Lung (tissue), 12 donors: Measurements from ENCODE around the gene CMBL. TPM values are rescaled to one million over a fixed set of nuclear protein-coding genes. Genes with fewer than 3 reads are reported as not detected.

Experiments
- ATAC-seq: fragments of 200-7000 bp; cut with Tn5 transposase; one replicate; pipeline ENCODE4 v1.9.1; 2020; ENCODE audit warnings: moderate number of reproducible peaks; ENCODE audit not compliant: insufficient read depth, low FRiP score
- DNase-seq, 3 donors: peaks; one replicate each; pipeline ENCODE4 v3.0.0-alpha.2; 2013 to 2017
- H3K27ac ChIP-seq, 2 donors: one replicate each; pipeline ENCODE4 v1.5.1; 2013; ENCODE audit warnings: mild to moderate bottlenecking in 2 of 2, moderate library complexity in 2 of 2, control low read depth in 1 of 2, inconsistent platforms in 1 of 2, low read depth in 1 of 2, low read length in 1 of 2
- H3K27me3 ChIP-seq, 3 donors: one replicate each; pipeline ENCODE4 v1.5.1; 2013; ENCODE audit warnings: low read length in 2 of 3; ENCODE audit not compliant: control insufficient read depth in 3 of 3, insufficient read depth in 3 of 3
- H3K36me3 ChIP-seq, 4 donors: one replicate each; pipeline ENCODE4 v1.5.1; 2013; ENCODE audit warnings: low read length in 4 of 4, mild to moderate bottlenecking in 1 of 4, moderate library complexity in 1 of 4; ENCODE audit not compliant: control insufficient read depth in 4 of 4, insufficient read depth in 4 of 4
- H3K4me1 ChIP-seq, 5 donors: one replicate each; pipeline ENCODE4 v1.5.1; 2013; ENCODE audit warnings: low read length in 5 of 5, mild to moderate bottlenecking in 2 of 5, moderate library complexity in 1 of 5; ENCODE audit not compliant: control insufficient read depth in 5 of 5, insufficient read depth in 5 of 5
- H3K4me3 ChIP-seq: one replicate; pipeline ENCODE4 v1.5.1; 2013; ENCODE audit warnings: mild to moderate bottlenecking, control low read depth, moderate library complexity
- H3K9ac ChIP-seq, 2 donors: one replicate each; pipeline ENCODE4 v1.5.1; 2013; ENCODE audit warnings: low read length in 2 of 2, control low read depth in 1 of 2; ENCODE audit not compliant: insufficient read depth in 1 of 2
- H3K9me3 ChIP-seq, 4 donors: one replicate each; pipeline ENCODE4 v1.5.1; 2013; ENCODE audit warnings: low read length in 3 of 4, mild to moderate bottlenecking in 1 of 4, moderate library complexity in 1 of 4; ENCODE audit not compliant: control insufficient read depth in 4 of 4, insufficient read depth in 3 of 4
- CTCF ChIP-seq: IDR thresholded peaks from 2 replicates; pipeline ENCODE4 v1.5.1; 2012; ENCODE audit warnings: mild to moderate bottlenecking; ENCODE audit errors: control extremely low read depth, extremely low read depth
- WGBS, 2 donors: extraction: QIAGEN DNeasy Blood & Tissue Kit; methylation state at CpG; one replicate each; pipeline ENCODE4 v1.1.7; 2013; 5-methylcytosine and 5-hydroxymethylcytosine counted together
- polyA plus RNA-seq, 2 donors: library from polyadenylated mRNA; stranded (reverse); fragments of 200-250 nt; gene quantifications; one replicate each; pipeline ENCODE4 v1.2.1, GENCODE V29; 2013
- total RNA-seq, 2 donors: library from RNA; depleted of rRNA in 1 of 2; stranded (reverse); fragments of >200 nt in 1 of 2; gene quantifications; one replicate each; pipeline ENCODE4 v1.2.1, GENCODE V29; 2014 to 2021
- donor health status: control.
- donor health status: control.
- donor health status: Bipolar disorder and iron deficiency.
- donor health status: healthy.
- donor health status: DM: yes; HTN: yes; CAD: no.

The CMBL gene
- total and polyA plus RNA-seq, 4 donors, result 8.1 to 15.9 (median 12.9) TPM

DNA sequence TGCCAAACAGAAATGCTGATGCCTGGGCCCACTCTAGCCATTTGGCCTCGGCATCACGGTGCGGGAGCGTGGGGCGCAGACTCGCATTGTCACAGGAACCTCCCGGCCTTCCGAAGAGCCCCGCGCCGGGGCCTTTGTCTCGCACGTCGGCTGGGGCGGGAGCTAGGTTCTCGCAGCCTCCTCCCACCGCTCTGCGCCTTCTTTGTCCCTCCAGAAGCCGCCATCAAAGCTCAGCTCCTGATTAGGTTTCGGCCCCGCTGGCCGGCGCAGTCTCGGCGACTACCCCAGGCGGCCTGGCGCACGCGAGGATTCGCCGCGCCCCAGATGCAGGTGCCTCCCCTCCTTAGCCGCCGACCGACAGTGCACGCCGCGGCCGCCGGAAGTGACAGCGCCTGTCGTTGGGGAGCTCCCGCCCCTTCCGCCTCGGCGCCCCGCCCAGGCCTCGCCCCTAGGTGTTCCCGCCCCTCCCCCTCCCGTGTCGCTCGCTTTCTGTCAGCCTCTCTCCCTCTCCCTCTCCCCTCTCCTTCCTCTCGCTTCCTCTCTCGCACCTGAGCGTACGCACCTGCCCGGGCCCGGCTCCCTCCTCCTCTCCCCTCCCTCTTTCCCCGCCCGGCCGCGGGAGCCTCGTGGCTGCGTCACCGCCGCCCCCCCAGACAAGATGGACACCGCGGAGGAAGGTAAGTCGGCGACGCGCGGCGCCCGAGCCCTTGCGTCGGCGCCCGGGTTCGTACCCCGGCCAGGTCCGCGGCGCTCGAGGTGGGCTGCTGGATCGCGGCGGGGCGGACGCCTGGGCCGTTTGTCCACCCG is 45.7 kb upstream of the CMBL start, which contains the start of gene MARCHF6:
Gene MARCHF6 (plus strand): TSS at position 455 of the 807 bp plus-strand sequence. CDS start 204 bp downstream, at position 659.
- no peak for TF ChIP-seq CTCF
- Histone ChIP-seq H3K9ac (peak within 1 kb of the TSS; percentile 95), H3K9me3 (no peaks in the 10 kb centered on the region), H3K27ac (peak within 1 kb of the TSS; percentile 96 to 99), H3K4me1 (peaks cover 0 to 30% (median 4%) of the 10 kb centered on the region in 5 donors), H3K4me3 (peak within 1 kb of the TSS; percentile 97), H3K27me3 (no peaks in the 10 kb centered on the region), H3K36me3 (no peaks in the 10 kb centered on the region)
- DNase-seq (peak; percentile 95 to 97 (median 96)), ATAC-seq (peak; percentile 94)
- WGBS, 2 donors, result 0 to 1% methylated on average over 81 to 92 of the region's 92 CpGs

DNA sequence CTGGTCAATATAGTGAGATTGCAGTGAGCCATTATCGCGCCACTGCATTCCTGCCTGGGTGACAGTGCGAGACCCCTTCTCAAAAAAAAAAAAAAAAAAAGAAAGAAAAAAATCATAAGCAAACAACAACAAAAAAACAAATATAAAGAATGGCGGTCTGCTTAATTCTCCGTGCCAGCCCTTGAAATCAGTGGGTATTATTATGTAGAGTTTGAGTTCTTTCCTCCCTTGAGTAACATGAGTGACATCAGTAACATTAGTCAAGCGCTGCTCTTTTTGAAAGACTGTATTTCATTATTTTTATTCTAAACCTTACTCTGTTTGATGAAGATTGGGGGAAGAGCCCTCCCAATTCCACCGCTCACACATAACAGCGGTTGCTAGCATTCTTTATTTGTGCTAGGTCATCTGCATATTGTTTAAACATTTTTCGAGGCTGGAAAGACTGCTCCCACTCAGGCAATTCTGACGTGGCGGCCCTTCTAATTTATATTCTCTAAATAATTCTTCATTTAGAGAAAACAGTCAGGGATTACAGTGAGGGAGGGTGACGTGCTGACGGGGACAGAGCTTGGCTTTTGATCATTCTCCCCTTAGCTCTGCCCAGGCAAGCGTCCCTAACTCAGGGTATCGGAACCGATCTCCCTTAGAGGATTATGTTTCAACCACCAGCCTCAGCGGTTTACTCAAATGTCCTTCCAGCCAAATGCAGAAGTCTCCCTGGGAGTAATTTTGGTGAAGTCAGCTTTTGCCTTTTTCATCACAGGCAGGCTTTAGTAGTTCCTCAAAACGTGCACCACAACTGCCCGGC is 44.9 kb upstream of the CMBL start:
- Histone ChIP-seq H3K9ac (peak overlapping the region; percentile 95), H3K9me3 (no peaks in the 10 kb centered on the region), H3K36me3 (no peaks in the 10 kb centered on the region), H3K4me1 (peaks cover 0 to 24% (median 2%) of the 10 kb centered on the region in 5 donors), H3K4me3 (peak overlapping the region; percentile 97), H3K27ac (peak overlapping the region; percentile 96 to 99), H3K27me3 (no peaks in the 10 kb centered on the region)
- TF ChIP-seq CTCF, result no peak
- ATAC-seq (no peak), DNase-seq (peak in 1 of 3 donors; percentile 79)
- WGBS, 2 donors, result 20 to 22% methylated on average over 19 of the region's 19 CpGs

GRCh38 chr5:10351919-10352318 is 44.2 kb upstream of the CMBL start:
- no peak for TF ChIP-seq CTCF
- Histone ChIP-seq H3K36me3 (no peaks in the 10 kb centered on the region), H3K27me3 (no peaks in the 10 kb centered on the region), H3K4me1 (peaks cover 0 to 24% (median 2%) of the 10 kb centered on the region in 5 donors), H3K9ac (no peak overlapping the region), H3K27ac (peak overlapping the region; percentile 17 to 99), H3K9me3 (no peaks in the 10 kb centered on the region), H3K4me3 (no peak overlapping the region)
- WGBS, 2 donors, result 87 to 92% methylated on average over 8 of the region's 8 CpGs
- DNase-seq (no peak), ATAC-seq (no peak)
